GM15510 (cell line): ENCODE measurements around the gene CORO7.

Experiments
- POLR2A ChIP-seq: IDR thresholded peaks from 3 replicates; pipeline ENCODE4 v1.6.1; 2011; ENCODE audit warnings: borderline replicate concordance; ENCODE audit not compliant: insufficient read length; ENCODE audit errors: extremely low read depth

The CORO7 gene

GRCh38 chr16:4339909-4340308 is 76.5 kb downstream of the CORO7 start:
- no peak for TF ChIP-seq POLR2A

GRCh38 chr16:4339455-4339854 is 76.9 kb downstream of the CORO7 start:
- TF ChIP-seq POLR2A: no peak

GRCh38 chr16:4338712-4339299 is 77.6 kb downstream of the CORO7 start:
- TF ChIP-seq POLR2A: no peak

DNA sequence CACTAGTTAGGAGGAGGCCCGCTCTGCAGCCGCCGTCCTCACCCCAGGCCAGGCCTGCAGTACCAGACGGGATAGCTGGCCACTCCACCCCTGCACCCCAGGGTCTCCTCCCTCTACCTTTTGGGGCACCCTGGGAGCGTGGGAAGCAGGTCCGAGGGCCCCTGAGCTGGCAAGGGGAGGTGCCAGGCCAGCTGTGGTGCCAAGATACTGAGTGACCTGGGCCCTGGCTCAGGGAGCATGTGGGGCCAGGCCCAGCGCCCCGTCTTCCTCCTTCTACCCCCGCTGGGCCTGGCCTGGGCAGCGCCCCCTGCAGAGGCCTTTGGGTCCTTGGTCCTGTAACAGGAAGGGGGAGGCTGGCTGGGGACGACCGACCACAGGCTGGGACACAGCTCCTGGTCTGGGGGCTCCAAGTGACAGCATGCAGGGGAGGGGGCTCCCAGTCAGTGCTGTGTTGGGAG is 78.2 kb downstream of the CORO7 start:
- TF ChIP-seq POLR2A: no peak

DNA sequence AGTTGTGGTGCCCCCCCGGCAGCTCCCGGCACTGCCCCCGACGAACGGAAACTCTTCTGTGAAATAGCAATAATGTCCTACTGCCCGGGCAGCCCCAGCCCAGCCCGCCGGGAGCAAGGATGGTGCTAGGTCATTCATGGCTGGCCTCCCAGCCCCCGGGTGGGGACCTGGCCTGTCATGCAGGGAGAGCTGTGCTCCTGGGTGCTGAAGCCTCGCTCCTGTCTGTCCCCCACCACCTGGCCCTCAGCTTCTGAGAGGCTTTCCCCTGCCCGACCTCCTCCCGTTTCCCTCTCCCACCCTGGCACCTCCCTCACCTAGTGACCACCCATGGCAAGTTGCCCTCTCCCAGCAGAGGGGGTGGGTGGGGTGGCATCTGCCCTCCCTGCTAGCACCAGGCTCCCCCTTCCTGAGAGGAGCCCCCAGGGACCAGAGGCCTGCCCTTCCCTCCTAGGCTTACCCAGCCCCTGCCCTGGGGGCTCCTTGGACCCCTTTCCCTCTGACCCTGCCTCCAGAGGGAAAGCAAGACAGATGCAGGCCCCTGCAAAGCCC is 78.8 kb downstream of the CORO7 start:
- TF ChIP-seq POLR2A: no peak

DNA sequence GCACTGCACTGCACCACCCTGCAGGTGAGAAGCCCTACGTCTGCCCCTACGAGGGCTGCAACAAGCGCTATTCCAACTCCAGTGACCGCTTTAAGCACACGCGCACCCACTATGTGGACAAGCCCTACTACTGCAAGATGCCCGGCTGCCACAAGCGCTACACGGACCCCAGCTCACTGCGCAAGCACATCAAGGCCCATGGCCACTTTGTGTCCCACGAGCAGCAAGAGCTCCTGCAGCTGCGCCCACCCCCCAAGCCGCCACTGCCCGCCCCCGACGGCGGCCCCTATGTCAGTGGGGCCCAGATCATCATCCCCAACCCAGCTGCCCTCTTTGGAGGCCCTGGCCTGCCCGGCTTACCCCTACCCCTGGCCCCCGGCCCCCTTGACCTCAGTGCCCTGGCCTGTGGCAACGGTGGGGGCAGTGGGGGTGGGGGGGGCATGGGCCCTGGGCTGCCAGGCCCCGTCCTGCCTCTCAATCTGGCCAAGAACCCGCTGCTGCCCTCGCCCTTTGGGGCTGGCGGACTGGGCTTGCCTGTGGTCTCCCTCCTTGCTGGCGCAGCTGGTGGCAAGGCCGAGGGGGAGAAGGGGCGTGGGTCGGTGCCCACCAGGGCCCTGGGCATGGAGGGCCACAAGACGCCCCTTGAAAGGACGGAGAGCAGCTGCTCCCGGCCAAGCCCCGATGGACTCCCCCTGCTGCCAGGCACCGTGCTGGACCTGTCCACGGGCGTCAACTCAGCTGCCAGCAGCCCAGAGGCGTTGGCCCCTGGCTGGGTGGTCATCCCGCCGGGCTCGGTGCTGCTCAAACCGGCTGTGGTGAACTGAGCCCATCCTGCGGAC is 79.5 kb downstream of the CORO7 start:
- no peak for TF ChIP-seq POLR2A

DNA sequence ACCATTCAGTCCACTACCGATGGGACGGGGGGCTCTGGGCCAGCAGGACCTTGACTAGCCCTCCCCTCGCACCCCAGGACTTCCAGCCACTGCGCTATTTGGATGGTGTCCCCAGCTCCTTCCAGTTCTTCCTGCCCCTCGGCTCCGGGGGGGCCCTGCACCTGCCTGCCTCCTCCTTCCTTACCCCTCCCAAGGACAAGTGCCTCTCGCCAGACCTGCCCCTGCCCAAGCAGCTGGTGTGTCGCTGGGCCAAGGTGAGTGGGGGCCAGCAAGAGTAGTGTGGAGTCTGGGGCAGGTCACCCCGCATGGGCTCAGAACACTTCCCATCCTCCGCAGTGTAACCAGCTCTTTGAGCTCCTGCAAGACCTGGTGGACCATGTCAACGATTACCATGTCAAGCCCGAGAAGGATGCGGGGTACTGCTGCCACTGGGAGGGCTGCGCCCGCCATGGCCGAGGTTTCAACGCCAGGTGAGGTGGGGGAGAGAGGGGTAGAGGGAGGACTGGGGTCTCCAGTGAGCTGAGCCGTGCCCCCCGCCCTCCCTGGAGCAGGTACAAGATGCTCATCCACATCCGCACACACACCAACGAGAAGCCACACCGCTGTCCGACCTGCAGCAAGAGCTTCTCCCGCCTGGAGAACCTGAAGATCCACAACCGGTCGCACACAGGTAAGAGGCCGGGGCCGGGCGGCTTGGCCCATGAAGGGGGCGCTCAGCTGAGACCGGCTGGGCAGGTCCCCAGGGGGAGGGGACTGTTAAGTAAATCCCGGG is 81.5 kb downstream of the CORO7 start:
- no peak for TF ChIP-seq POLR2A

DNA sequence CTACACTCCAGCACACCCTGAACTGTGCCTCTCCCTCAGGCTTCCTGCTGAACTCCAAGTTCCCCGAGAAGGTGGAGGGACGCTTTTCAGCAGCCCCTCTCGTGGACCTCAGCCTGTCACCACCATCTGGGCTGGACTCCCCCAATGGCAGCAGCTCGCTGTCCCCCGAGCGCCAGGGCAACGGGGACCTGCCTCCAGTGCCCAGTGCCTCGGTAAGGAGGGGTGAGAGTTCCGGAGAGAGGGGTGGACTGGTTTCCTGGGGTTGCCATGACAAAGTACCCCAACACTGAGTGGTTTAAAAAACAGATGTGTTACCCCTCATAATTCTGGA is 83.1 kb downstream of the CORO7 start:
- TF ChIP-seq POLR2A: no peak

GRCh38 chr16:4332623-4333307 is 83.6 kb downstream of the CORO7 start:
- TF ChIP-seq POLR2A: no peak

DNA sequence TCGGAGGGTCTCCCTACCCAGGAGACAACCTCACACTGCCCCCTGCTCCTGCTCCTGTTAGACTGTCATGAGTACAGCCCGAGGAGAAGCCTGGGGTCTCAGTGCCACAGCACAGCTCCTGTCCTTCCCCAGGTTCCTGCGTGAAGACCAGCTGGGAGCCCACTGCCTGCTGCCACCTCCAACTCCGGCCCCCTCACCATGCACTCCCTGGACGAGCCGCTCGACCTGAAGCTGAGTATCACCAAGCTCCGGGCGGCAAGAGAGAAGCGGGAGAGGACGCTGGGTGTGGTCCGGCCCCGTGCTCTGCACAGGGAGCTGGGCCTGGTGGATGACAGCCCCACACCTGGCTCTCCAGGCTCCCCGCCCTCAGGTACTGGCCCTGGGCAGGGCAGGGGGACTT is 84.3 kb downstream of the CORO7 start:
- no peak for TF ChIP-seq POLR2A

- TF ChIP-seq POLR2A: no peak
These were observed 86.0 kb downstream of the CORO7 start for GRCh38 chr16:4330277-4330874.

DNA sequence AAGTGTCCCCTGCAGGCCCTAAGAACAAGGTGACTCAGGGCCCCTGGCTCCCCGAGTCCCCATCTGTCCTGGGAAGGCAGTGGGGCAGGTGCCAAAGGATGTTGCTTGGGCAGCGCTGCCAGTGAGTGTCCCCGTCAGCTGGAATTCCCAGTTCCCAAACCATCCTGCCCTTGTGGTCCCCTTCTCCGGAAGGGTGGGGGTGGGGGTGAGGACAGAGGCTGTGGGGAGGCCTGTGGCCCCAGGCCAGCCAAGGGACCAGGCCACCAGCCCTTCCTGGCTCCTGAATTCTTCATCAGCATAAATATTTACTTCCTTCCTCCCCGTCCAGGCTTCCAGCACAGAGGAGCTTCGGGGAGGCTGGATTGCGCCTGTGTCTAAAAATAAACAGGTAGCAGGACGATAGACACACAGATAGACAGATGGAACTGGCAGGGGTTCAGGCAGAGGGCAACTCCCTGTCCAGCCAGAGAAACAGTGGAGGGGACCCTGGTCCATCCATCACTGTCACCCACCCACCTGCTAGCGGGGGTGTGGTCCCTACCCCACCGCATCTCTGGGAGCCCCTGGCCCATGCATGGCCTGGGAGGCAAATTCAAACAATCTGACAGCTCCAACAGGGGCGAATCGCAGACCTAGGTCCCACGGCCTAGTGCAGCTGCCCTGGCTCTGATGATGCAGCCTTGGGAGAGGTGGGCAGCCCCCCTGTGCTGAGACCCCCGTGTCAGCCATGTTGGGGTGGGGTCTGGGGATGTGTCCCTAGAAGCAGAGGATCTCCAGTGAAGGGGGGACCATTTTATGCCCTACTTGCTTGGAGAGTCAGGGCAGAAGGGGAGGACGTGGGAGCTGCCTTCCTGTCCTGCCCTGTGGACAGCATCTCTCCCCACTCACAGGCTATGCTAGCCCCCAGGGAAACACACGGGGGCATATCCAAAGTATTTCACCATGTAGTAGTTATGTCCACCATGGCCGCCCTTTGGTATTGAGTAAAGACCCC is 87.3 kb downstream of the CORO7 start:
- TF ChIP-seq POLR2A: no peak

- no peak for TF ChIP-seq POLR2A
These were observed 88.2 kb downstream of the CORO7 start for GRCh38 chr16:4328046-4328781.

DNA sequence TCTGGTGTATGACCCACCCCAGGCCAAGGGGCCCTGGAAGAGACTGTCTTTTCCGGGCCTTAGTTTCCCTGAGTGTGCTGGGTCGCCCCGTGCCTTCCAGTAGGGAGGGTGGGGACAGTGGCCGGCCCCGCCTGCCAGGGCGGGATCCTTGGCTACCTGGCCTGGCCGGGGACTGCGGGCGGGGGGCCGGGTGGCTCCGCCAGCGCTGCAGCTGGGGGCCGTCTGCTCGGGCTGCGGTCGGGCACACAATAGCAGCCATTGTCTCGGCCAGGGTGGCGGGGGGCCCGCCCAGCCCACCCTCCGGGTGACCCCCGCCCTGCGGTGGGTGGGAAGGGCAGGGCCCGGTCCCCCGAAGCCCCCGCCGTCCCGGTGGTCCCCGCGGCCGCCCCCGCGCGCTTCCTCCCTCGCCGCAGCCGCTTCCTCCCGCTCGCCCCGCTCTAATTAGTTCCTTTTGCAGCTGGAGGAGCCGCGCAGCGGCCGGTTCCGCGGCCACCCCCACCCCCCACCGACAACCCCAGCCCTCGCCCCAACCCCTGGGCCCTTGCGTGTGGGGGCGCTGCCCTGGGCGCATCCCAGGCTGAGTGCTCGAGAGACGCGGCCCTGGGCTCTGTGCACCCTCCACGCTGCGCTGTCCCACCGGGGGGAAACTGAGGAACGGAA is 88.9 kb downstream of the CORO7 start:
- TF ChIP-seq POLR2A: no peak
